ENCODE data around the gene TCF7L1. TPM values are rescaled to one million over a fixed set of nuclear protein-coding genes. Genes with fewer than 3 reads are reported as not detected.

Gene TCF7L1
- total and polyA plus RNA-seq, 9 of the 15 experiments (the other 6 are each of a cell fraction or from before 2014, with no cell fraction given), result 0.03 to 0.11 (median 0.07) TPM; not detected in 5

DNA sequence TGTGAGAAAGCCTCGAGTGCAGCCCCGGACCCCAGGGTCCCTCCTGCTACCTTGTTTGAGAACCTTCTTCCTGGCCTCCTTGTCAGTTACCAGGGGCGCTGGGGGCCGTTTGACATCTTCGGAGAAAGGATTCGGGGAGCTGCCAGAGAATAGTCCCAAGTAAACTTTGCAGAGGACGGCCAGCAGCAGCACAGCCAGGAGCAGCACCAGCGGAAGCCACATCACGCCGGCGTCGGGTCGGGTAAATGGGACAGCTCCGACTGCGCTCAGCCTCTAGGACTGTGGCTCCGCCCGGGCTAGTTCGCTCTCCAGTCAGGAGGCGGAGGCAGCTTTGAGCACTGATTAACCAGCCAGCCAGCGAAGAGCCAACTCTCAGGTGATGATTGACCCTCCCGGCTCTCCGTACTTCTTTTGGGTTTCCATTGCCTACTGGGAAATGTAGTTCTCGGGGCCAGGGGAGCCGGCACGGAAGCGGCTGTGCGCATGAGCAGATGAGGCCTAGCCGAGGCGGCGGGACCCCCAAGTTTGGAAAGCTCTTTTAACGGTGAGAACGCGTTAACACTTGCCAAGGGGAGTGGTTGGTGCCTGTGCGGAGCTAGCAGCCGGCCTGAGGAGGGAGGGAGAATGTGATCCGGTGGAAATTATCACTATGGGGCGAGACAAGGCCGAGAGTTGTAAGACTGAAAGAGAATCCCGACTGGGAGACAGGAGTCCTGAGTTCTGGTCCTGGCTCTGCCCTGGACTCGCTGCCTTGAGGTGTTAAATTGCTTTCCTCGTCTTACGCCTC, 221.3 kb downstream of the TCF7L1 start, which contains the start of the genes ELMOD3 and RETSAT (continued):
- TF ChIP-seq, protein P1, sequence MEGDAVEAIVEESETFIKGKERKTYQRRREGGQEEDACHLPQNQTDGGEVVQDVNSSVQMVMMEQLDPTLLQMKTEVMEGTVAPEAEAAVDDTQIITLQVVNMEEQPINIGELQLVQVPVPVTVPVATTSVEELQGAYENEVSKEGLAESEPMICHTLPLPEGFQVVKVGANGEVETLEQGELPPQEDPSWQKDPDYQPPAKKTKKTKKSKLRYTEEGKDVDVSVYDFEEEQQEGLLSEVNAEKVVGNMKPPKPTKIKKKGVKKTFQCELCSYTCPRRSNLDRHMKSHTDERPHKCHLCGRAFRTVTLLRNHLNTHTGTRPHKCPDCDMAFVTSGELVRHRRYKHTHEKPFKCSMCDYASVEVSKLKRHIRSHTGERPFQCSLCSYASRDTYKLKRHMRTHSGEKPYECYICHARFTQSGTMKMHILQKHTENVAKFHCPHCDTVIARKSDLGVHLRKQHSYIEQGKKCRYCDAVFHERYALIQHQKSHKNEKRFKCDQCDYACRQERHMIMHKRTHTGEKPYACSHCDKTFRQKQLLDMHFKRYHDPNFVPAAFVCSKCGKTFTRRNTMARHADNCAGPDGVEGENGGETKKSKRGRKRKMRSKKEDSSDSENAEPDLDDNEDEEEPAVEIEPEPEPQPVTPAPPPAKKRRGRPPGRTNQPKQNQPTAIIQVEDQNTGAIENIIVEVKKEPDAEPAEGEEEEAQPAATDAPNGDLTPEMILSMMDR (IDR thresholded peaks at IDR 0.05 in 2 of 3, conservative IDR thresholded peaks at IDR 0.05 in 1 of 3; ENCODE audit: insufficient read depth in 2 of 3, low read depth in 1 of 3, low read length in 3 of 3), result no peak
- 0 out of 2 replicates have a peak, but pooled peaks have one; percentile 45 for TF ChIP-seq ELF4 (CRISPR knock-in tag; IDR thresholded peaks at IDR 0.05)
- peak; percentile 81; the same call in 1 of the 2 replicates for TF ChIP-seq MBD2 (IDR thresholded peaks at IDR 0.05; ENCODE audit: borderline replicate concordance, low read depth)
- TF ChIP-seq NFRKB (IDR thresholded peaks at IDR 0.05; ENCODE audit: low read depth), result no peak
- no peak for TF ChIP-seq XRCC3 (IDR thresholded peaks at IDR 0.05)
- TF ChIP-seq, protein P2, sequence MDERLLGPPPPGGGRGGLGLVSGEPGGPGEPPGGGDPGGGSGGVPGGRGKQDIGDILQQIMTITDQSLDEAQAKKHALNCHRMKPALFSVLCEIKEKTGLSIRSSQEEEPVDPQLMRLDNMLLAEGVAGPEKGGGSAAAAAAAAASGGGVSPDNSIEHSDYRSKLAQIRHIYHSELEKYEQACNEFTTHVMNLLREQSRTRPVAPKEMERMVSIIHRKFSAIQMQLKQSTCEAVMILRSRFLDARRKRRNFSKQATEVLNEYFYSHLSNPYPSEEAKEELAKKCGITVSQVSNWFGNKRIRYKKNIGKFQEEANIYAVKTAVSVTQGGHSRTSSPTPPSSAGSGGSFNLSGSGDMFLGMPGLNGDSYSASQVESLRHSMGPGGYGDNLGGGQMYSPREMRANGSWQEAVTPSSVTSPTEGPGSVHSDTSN (CRISPR knock-in tag; IDR thresholded peaks at IDR 0.05; ENCODE audit: low read depth), result no peak
- TF ChIP-seq, protein P2 (tag; conservative IDR thresholded peaks at IDR 0.05; ENCODE audit: low read depth), result no peak
- no peak for TF ChIP-seq ZNF644 (tag; IDR thresholded peaks at IDR 0.05; ENCODE audit: low read depth)
- TF ChIP-seq SREBF1 (IDR thresholded peaks at IDR 0.05; ENCODE audit: borderline replicate concordance, low read depth, low read length), result peak; percentile 92; the same call in 1 of the 2 replicates
- no peak for TF ChIP-seq ZEB2 (IDR thresholded peaks at IDR 0.05)
- no peak for TF ChIP-seq CAMTA2 (CRISPR knock-in tag; conservative IDR thresholded peaks at IDR 0.05)
- TF ChIP-seq ESRRA (IDR thresholded peaks at IDR 0.05; ENCODE audit: borderline replicate concordance, low read depth), result no peak; the same call in 1 of the 2 replicates
- TF ChIP-seq ZNF146 (CRISPR knock-in tag; IDR thresholded peaks at IDR 0.05; ENCODE audit: unreplicated experiment), result no peak
- TF ChIP-seq, protein P3, sequence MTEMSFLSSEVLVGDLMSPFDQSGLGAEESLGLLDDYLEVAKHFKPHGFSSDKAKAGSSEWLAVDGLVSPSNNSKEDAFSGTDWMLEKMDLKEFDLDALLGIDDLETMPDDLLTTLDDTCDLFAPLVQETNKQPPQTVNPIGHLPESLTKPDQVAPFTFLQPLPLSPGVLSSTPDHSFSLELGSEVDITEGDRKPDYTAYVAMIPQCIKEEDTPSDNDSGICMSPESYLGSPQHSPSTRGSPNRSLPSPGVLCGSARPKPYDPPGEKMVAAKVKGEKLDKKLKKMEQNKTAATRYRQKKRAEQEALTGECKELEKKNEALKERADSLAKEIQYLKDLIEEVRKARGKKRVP (CRISPR knock-in tag; IDR thresholded peaks at IDR 0.05), result no peak
- TF ChIP-seq NFYB (IDR thresholded peaks at IDR 0.05; ENCODE audit: extremely low read depth, insufficient read length), result peak; percentile 69
- TF ChIP-seq PCBP1 (IDR thresholded peaks at IDR 0.05; ENCODE audit: low read depth, low read length, poor library complexity, severe bottlenecking), result no peak
- TF ChIP-seq CXXC5 (CRISPR knock-in tag; IDR thresholded peaks at IDR 0.05), result peak; percentile 46; the same call in 1 of the 2 replicates
- no peak for TF ChIP-seq ZNF584 (CRISPR knock-in tag; IDR thresholded peaks at IDR 0.05; ENCODE audit: low read depth)
- TF ChIP-seq, protein P4, sequence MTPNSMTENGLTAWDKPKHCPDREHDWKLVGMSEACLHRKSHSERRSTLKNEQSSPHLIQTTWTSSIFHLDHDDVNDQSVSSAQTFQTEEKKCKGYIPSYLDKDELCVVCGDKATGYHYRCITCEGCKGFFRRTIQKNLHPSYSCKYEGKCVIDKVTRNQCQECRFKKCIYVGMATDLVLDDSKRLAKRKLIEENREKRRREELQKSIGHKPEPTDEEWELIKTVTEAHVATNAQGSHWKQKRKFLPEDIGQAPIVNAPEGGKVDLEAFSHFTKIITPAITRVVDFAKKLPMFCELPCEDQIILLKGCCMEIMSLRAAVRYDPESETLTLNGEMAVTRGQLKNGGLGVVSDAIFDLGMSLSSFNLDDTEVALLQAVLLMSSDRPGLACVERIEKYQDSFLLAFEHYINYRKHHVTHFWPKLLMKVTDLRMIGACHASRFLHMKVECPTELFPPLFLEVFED (CRISPR knock-in tag; conservative IDR thresholded peaks at IDR 0.05), result peak; percentile 82; the same call in 1 of the 2 replicates
- no peak for TF ChIP-seq NFIX (CRISPR knock-in tag; IDR thresholded peaks at IDR 0.05; ENCODE audit: low read depth)

Measured in K562 (cell line).